ENCODE results near the gene MARCHF2. TPM values are rescaled to one million over a fixed set of nuclear protein-coding genes. Genes with fewer than 3 reads are reported as not detected.

Gene MARCHF2
- polyA plus RNA-seq, 3 donors = 10.7 to 13.4 (median 11.6) TPM

- no peak for DNase-seq (ENCODE audit: low read depth in 3 of 3, low spot score in 2 of 3)
Measured at GRCh38 chr19:8451885-8452284, 38.8 kb downstream of the MARCHF2 start.

- DNase-seq (ENCODE audit: low read depth in 3 of 3, low spot score in 2 of 3) = no peak
Measured at GRCh38 chr19:8452446-8453123, 39.5 kb downstream of the MARCHF2 start.

- DNase-seq (ENCODE audit: low read depth in 3 of 3, low spot score in 2 of 3) = no peak
Measured at GRCh38 chr19:8453616-8454015, 40.5 kb downstream of the MARCHF2 start.

- no peak for DNase-seq (ENCODE audit: low read depth in 3 of 3, low spot score in 2 of 3)
Measured at GRCh38 chr19:8454218-8454617, 41.1 kb downstream of the MARCHF2 start.

- no peak for DNase-seq (ENCODE audit: low read depth in 3 of 3, low spot score in 2 of 3)
Measured at GRCh38 chr19:8455018-8455417, 41.9 kb downstream of the MARCHF2 start.

GRCh38 chr19:8456064-8456463, 43.0 kb downstream of the MARCHF2 start:
- no peak for DNase-seq (ENCODE audit: low read depth in 3 of 3, low spot score in 2 of 3)

- no peak for DNase-seq (ENCODE audit: low read depth in 3 of 3, low spot score in 2 of 3)
Measured at GRCh38 chr19:8457209-8457608, 44.1 kb downstream of the MARCHF2 start.

GRCh38 chr19:8457827-8458226, 44.7 kb downstream of the MARCHF2 start:
- DNase-seq (ENCODE audit: low read depth in 3 of 3, low spot score in 2 of 3) = no peak

GRCh38 chr19:8458380-8458779, 45.3 kb downstream of the MARCHF2 start:
- no peak for DNase-seq (ENCODE audit: low read depth in 3 of 3, low spot score in 2 of 3)

- DNase-seq (ENCODE audit: low read depth in 3 of 3, low spot score in 2 of 3) = no peak
Measured at GRCh38 chr19:8459095-8459494, 46.0 kb downstream of the MARCHF2 start.

GRCh38 chr19:8459520-8460270, 46.6 kb downstream of the MARCHF2 start:
- DNase-seq (ENCODE audit: low read depth in 3 of 3, low spot score in 2 of 3) = no peak

- DNase-seq (ENCODE audit: low read depth in 3 of 3, low spot score in 2 of 3) = no peak
Measured at GRCh38 chr19:8460516-8461298, 47.6 kb downstream of the MARCHF2 start.

GRCh38 chr19:8461376-8461775, 48.3 kb downstream of the MARCHF2 start:
- no peak for DNase-seq (ENCODE audit: low read depth in 3 of 3, low spot score in 2 of 3)

- DNase-seq (ENCODE audit: low read depth in 3 of 3, low spot score in 2 of 3) = peak in 1 of 3 donors; percentile 19
Measured at GRCh38 chr19:8461891-8462290, 48.8 kb downstream of the MARCHF2 start.

- DNase-seq (ENCODE audit: low read depth in 3 of 3, low spot score in 2 of 3) = no peak
Measured at GRCh38 chr19:8462571-8462970, 49.5 kb downstream of the MARCHF2 start.

GRCh38 chr19:8463365-8463764, 50.3 kb downstream of the MARCHF2 start:
- no peak for DNase-seq (ENCODE audit: low read depth in 3 of 3, low spot score in 2 of 3)

GRCh38 chr19:8466018-8466417, 52.9 kb downstream of the MARCHF2 start:
- no peak for DNase-seq (ENCODE audit: low read depth in 3 of 3, low spot score in 2 of 3)

- no peak for DNase-seq (ENCODE audit: low read depth in 3 of 3, low spot score in 2 of 3)
Measured at GRCh38 chr19:8468124-8468523, 55.0 kb downstream of the MARCHF2 start.

GRCh38 chr19:8468761-8469373, 55.8 kb downstream of the MARCHF2 start:
- DNase-seq (ENCODE audit: low read depth in 3 of 3, low spot score in 2 of 3) = no peak

- DNase-seq (ENCODE audit: low read depth in 3 of 3, low spot score in 2 of 3) = no peak
Measured at GRCh38 chr19:8469613-8470368, 56.7 kb downstream of the MARCHF2 start.

Measured in right renal cortex interstitium (tissue), 3 donors.